Stimulated activated CD8-positive, alpha-beta memory T cell treated with anti-CD3 and anti-CD28 coated beads, Interleukin-7, amount 100 ng/mL, for 4 hours (primary cell): ENCODE results near the gene KCNQ1.

ENCODE experiments used
- DNase-seq, 2 donors: peaks; one replicate each; pipeline ENCODE4 v3.0.0-alpha.2; 2020; ENCODE audit warnings: low read depth in 2 of 2

The KCNQ1 gene

GRCh38 chr11:2685566-2686359 lies 241.0 kb downstream of the KCNQ1 start:
- no peak for DNase-seq

GRCh38 chr11:2686360-2687222 lies 241.8 kb downstream of the KCNQ1 start:
- DNase-seq = no peak

- DNase-seq = no peak
Measured at GRCh38 chr11:2687223-2687530, 242.4 kb downstream of the KCNQ1 start.

- no peak for DNase-seq
Measured at GRCh38 chr11:2687782-2688191, 243.0 kb downstream of the KCNQ1 start.

- DNase-seq = no peak
Measured at GRCh38 chr11:2688381-2689231, 243.8 kb downstream of the KCNQ1 start.

- no peak for DNase-seq
Measured at GRCh38 chr11:2689651-2690575, 245.1 kb downstream of the KCNQ1 start.

- no peak for DNase-seq
Measured at GRCh38 chr11:2690596-2691354, 246.0 kb downstream of the KCNQ1 start.

- no peak for DNase-seq
Measured at GRCh38 chr11:2691355-2691761, 246.6 kb downstream of the KCNQ1 start.

- no peak for DNase-seq
Measured at GRCh38 chr11:2691991-2692875, 247.4 kb downstream of the KCNQ1 start.

GRCh38 chr11:2693271-2694261 lies 248.8 kb downstream of the KCNQ1 start:
- no peak for DNase-seq

- no peak for DNase-seq
Measured at GRCh38 chr11:2694495-2694894, 249.7 kb downstream of the KCNQ1 start.

GRCh38 chr11:2694995-2695939 lies 250.5 kb downstream of the KCNQ1 start:
- DNase-seq = no peak

GRCh38 chr11:2696455-2696854 lies 251.6 kb downstream of the KCNQ1 start:
- no peak for DNase-seq

- DNase-seq = no peak
Measured at GRCh38 chr11:2697866-2698265, 253.1 kb downstream of the KCNQ1 start.

- no peak for DNase-seq
Measured at GRCh38 chr11:2698386-2699184, 253.8 kb downstream of the KCNQ1 start.

GRCh38 chr11:2699185-2699530 lies 254.3 kb downstream of the KCNQ1 start:
- no peak for DNase-seq
